Measurements from ENCODE around the gene TMEM252.

The TMEM252 gene

GRCh38 chr9:68537616-68537880 is 3.1 kb downstream of the TMEM252 start:
- no peak for TF ChIP-seq CTCF (IDR thresholded peaks at IDR 0.05)

DNA sequence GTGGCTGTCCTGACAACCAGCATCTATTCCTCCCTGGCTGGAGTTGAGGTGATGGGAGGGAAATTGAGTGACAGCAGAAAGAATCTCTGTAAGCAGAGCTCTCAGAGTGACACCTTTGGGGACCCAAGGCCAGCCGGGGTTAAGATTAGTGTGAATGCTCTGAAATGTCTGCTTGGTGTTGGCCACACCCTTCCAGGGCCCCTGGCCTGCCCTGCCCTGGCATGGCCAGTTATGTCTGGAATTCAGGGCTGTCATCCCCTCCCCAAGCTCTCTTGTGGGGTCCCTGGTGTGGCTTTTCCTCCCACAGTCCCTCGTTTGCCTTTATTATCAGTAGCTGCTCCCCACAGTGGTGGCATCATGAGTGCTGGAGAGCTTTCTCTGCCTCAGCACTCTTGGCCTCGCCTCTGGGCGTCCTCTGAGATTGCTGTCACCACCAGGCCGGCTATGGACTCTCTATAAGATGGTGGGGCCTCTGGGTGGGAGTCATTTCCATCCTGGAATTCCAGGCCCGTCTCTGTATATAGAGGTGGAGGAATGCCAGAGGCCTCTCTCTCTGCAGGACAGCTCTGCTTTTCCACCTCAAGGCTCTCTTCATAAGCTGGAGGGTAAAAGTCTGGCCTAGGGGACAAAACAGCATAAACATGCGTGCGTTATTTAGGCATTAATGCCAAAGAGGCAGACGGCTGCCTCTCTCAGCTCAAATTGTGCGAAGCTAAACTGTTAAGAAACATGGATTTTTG is 3.6 kb downstream of the TMEM252 start:
- TF ChIP-seq CTCF (IDR thresholded peaks at IDR 0.05) = no peak

GRCh38 chr9:68533678-68534077 is 7.0 kb downstream of the TMEM252 start:
- TF ChIP-seq CTCF (IDR thresholded peaks at IDR 0.05) = no peak

DNA sequence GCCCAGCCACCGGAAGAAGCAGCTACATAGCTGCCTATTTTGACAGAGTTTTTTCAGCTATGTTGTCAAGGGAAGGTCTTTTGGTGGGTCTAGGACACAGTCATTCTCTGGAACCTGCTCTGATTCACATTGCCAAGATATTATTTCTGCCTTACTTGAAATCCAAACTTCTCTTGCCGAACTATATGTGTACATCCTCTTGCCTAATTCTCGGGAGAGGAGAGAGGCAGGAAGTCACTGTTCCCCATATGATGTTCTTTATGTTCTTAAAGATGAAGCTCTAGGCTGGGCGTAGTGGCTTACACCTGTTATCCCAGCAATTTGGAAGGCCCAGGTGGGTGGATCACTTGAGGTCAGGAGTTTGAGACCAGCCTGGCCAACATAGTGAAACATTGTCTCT is 8.6 kb downstream of the TMEM252 start:
- TF ChIP-seq CTCF (IDR thresholded peaks at IDR 0.05) = no peak

- no peak for TF ChIP-seq CTCF (IDR thresholded peaks at IDR 0.05)
These were observed 10.1 kb downstream of the TMEM252 start for GRCh38 chr9:68530618-68531017.

GRCh38 chr9:68523367-68523936 is 17.2 kb downstream of the TMEM252 start:
- no peak for TF ChIP-seq CTCF (IDR thresholded peaks at IDR 0.05)

DNA sequence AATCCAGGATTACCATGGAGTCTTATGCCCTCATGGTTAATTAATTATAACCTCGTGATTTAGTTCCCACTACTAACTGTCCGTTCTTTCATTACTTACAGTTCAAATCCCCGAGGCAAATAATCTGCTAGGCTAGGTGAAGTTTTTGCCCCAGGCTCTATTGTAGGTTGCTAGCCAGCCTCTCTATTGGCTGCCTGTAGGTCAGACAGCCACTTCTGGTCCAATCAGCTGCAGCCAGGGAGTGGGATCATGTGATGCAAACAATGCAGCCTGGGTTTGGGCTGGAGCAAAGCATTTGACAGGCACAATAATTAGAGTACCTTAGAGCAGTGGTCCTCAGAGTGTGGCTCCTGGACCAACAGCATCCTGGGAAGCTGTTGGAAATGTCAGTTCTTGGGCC is 17.7 kb downstream of the TMEM252 start:
- TF ChIP-seq CTCF (IDR thresholded peaks at IDR 0.05) = no peak

GRCh38 chr9:68522131-68522530 is 18.6 kb downstream of the TMEM252 start:
- TF ChIP-seq CTCF (IDR thresholded peaks at IDR 0.05) = no peak
